ENCODE data around the gene KAT7. TPM values are rescaled to one million over a fixed set of nuclear protein-coding genes. Genes with fewer than 3 reads are reported as not detected.

KAT7 gene
- total RNA-seq, 1 experiment from 2014 or later, result 79.5 TPM

DNA sequence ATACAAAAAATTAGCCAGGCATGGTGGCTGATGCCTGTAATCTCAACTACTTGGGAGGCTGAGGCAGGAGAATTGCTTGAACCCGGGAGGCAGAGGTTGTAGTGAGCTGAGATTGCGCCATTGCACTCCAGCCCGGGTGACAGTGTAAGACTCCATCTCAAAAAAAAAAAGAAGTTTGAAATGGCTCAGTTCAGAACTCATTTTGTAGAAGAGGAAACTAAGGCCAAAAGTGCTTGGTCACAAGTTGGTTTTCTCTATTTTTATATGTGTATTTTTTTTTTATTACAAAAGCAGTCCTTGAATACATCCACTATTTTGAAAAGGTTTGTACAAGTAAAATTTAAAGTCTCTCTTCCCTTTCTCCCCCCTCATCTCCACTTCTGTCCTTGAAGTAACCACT is 53.9 kb downstream of the KAT7 start (continued):
- TF ChIP-seq, protein P1, sequence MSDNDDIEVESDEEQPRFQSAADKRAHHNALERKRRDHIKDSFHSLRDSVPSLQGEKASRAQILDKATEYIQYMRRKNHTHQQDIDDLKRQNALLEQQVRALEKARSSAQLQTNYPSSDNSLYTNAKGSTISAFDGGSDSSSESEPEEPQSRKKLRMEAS (IDR thresholded peaks at IDR 0.05), result no peak
- TF ChIP-seq SIN3A (IDR thresholded peaks at IDR 0.05; ENCODE audit: low read depth), result no peak
- TF ChIP-seq CEBPB (IDR thresholded peaks at IDR 0.05; ENCODE audit: low read depth), result no peak
- no peak for TF ChIP-seq RAD21 (IDR thresholded peaks at IDR 0.05; ENCODE audit: low read depth)
- TF ChIP-seq ELF1 (IDR thresholded peaks at IDR 0.05; ENCODE audit: borderline replicate concordance, low read depth), result no peak
- TF ChIP-seq, protein P2, sequence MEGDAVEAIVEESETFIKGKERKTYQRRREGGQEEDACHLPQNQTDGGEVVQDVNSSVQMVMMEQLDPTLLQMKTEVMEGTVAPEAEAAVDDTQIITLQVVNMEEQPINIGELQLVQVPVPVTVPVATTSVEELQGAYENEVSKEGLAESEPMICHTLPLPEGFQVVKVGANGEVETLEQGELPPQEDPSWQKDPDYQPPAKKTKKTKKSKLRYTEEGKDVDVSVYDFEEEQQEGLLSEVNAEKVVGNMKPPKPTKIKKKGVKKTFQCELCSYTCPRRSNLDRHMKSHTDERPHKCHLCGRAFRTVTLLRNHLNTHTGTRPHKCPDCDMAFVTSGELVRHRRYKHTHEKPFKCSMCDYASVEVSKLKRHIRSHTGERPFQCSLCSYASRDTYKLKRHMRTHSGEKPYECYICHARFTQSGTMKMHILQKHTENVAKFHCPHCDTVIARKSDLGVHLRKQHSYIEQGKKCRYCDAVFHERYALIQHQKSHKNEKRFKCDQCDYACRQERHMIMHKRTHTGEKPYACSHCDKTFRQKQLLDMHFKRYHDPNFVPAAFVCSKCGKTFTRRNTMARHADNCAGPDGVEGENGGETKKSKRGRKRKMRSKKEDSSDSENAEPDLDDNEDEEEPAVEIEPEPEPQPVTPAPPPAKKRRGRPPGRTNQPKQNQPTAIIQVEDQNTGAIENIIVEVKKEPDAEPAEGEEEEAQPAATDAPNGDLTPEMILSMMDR (IDR thresholded peaks at IDR 0.05 in 2 of 3, conservative IDR thresholded peaks at IDR 0.05 in 1 of 3; ENCODE audit: borderline replicate concordance in 1 of 3, insufficient read depth in 1 of 3, low read depth in 2 of 3, low read length in 2 of 3), result no peak
- TF ChIP-seq, protein P3, sequence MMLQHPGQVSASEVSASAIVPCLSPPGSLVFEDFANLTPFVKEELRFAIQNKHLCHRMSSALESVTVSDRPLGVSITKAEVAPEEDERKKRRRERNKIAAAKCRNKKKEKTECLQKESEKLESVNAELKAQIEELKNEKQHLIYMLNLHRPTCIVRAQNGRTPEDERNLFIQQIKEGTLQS (IDR thresholded peaks at IDR 0.05), result no peak
- TF ChIP-seq JUND (IDR thresholded peaks at IDR 0.05), result no peak
- no peak for TF ChIP-seq ZFX (IDR thresholded peaks at IDR 0.05)
- no peak for TF ChIP-seq ZNF274 (IDR thresholded peaks at IDR 0.05; ENCODE audit: low read depth, low read length)

DNA sequence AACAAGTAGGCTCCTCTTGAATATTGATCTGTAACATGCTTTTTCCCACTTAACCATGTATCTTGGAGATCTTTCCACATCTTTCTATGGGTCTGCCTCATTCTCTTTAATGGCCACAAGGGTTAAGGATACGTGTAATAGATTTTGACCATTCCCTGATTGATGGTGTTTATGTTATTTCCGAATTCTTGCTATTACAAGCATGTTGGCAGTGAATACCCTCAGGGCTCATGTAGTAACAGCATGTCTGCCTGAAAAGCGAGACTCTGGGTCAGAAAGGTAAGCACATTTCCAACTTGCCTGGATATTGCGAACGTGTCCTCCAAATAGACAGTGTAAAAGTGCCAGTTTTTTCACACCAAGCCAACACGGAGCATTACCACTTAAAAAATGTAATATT is 54.4 kb downstream of the KAT7 start:
- POLR2A ChIA-PET, result no interaction called here
- no peak overlapping the region for H2AFZ ChIP-seq (ENCODE audit: low read depth, low read length, poor library complexity, severe bottlenecking)
- no TSS peak for BruUV-seq (replicated peaks)
- H3K79me2 ChIP-seq (ENCODE audit: insufficient read depth, low read length), result no peaks in the 10 kb centered on the region
- H3K36me3 ChIP-seq (ENCODE audit: control insufficient read depth in 1 of 2, insufficient read depth in 2 of 2, low read length in 2 of 2), result no peaks in the 10 kb centered on the region; a peak in 1 of 4 replicates
- no peaks in the 10 kb centered on the region for H3K4me1 ChIP-seq (ENCODE audit: control insufficient read depth in 1 of 2, insufficient read depth in 2 of 2, low read length in 2 of 2)
- DNase-seq (ENCODE audit: low read depth, low spot score) (no peak), ATAC-seq (no peak)
- H3K4me3 ChIP-seq (replicated peaks in 1 of 2; ENCODE audit: low read depth in 1 of 2, low read length in 2 of 2), result no peak overlapping the region
- H3K27ac ChIP-seq (ENCODE audit: low read depth, low read length), result no peak overlapping the region
- intact Hi-C loops (cut with micrococcal nuclease), result loop anchor here (1.0 to 5.0 kb wide), 2 partner anchors 136 to 286 kb away; partner anchors contain the start of gene SLC35B1
- no peak overlapping the region for H3K9ac ChIP-seq (ENCODE audit: low read length)
- H4K20me1 ChIP-seq (ENCODE audit: insufficient read depth), result no peaks in the 10 kb centered on the region
- no peaks in the 10 kb centered on the region for H3K27me3 ChIP-seq (ENCODE audit: insufficient read depth, low read length)
- H3K4me2 ChIP-seq (ENCODE audit: low read length), result no peak overlapping the region
- TF ChIP-seq YY1 (IDR thresholded peaks at IDR 0.05; ENCODE audit: extremely low read depth, insufficient replicate concordance, low read depth, low read length), result no peak
- TF ChIP-seq, protein P3 (IDR thresholded peaks at IDR 0.05), result no peak
- TF ChIP-seq, protein P1 (IDR thresholded peaks at IDR 0.05), result no peak
- CTCF ChIA-PET, result interaction anchor here (1.0 kb wide), 1 partner anchor 286 kb away, joined by 3 read pairs; no protein-coding TSS in a partner anchor
- H3K9me3 ChIP-seq (ENCODE audit: control insufficient read depth in 1 of 2, insufficient read depth in 1 of 2, low read depth in 1 of 2, low read length in 2 of 2), result no peaks in the 10 kb centered on the region
- RAD21 ChIA-PET (ENCODE audit: low non-redundant PET in 1 of 2, low total read pairs in 2 of 2, uncharacterized antibody in 2 of 2, unreplicated experiment in 2 of 2), result no interaction called here
- H3K9me2 ChIP-seq (ENCODE audit: insufficient read depth), result no peaks in the 10 kb centered on the region

Measured in HCT116 (cell line).